HepG2 (cell line): Measurements from ENCODE around the gene TMF1. TPM values are rescaled to one million over a fixed set of nuclear protein-coding genes. Genes with fewer than 3 reads are reported as not detected.

ENCODE experiments used
- ATAC-seq: fragments of 200-7000 bp; cut with Tn5 transposase; 3 replicates; pipeline ENCODE4 v1.9.1; 2020; ENCODE audit warnings: mild to moderate bottlenecking, moderate library complexity
- BruUV-seq: library from RNA; stranded (reverse); fragments of 400-500 nt; replicated peaks from 2 replicates; lab custom pipeline; 2021; lab: Mats Ljungman, UMichigan
- CTCF ChIA-PET: fragments of 300-600 bp; formaldehyde crosslinking; extraction: SDS; loops from one replicate; lab custom pipeline; 2021; ENCODE audit warnings: low total read pairs, inconsistent platforms, low intra/inter-chr PET ratio; lab: Yijun Ruan, JAX
- POLR2A ChIA-PET: fragments of 350-600 bp; sonication (Branson Sonifier 250); formaldehyde crosslinking; loops from one replicate; lab custom pipeline; 2020; ENCODE audit warnings: antibody characterized with exemption, inconsistent platforms; lab: Yijun Ruan, JAX
- DNase-seq: peaks from one replicate; pipeline ENCODE4 v3.0.0-alpha.2; 2015; ENCODE audit warnings: low spot score
- FAIRE-seq: peaks from 3 replicates; lab custom pipeline; 2011; peaks lifted over from hg19 to GRCh38; lab: Jason Lieb, UNC
- H2AFZ ChIP-seq: one replicate; pipeline ENCODE4 v1.6.1; 2011; ENCODE audit warnings: low read length, inconsistent platforms
- H3K27ac ChIP-seq: fragments of 300-600 bp; 3 replicates; pipeline ENCODE4 v1.8.0; 2011; ENCODE audit warnings: mixed run types, mild to moderate bottlenecking, mixed read lengths, low read length, inconsistent platforms; ENCODE audit not compliant: insufficient read depth; ENCODE audit errors: extremely low read length
- H3K27me3 ChIP-seq, 2 experiments: fragments of 200-600 bp in 1 of 2; 2 replicates in 1 of 2; 3 replicates in 1 of 2; pipeline versions ENCODE4 v1.6.0 to v1.8.0; 2011; ENCODE audit warnings: low read length in 2 of 2, mild to moderate bottlenecking in 2 of 2, moderate library complexity in 2 of 2, inconsistent platforms in 1 of 2; ENCODE audit not compliant: insufficient read depth in 2 of 2, control insufficient read depth in 1 of 2
- H3K36me3 ChIP-seq, 2 experiments: fragments of 200-600 bp in 1 of 2; replicated peaks in 1 of 2; 2 replicates in 1 of 2; 3 replicates in 1 of 2; pipeline versions ENCODE4 v1.5.1 to v1.8.0; 2011; ENCODE audit warnings: low read length in 2 of 2, inconsistent platforms in 1 of 2; ENCODE audit not compliant: insufficient read depth in 2 of 2, control insufficient read depth in 1 of 2
- H3K4me1 ChIP-seq: 2 replicates; pipeline ENCODE4 v1.5.1; 2012; ENCODE audit warnings: low read length, inconsistent platforms; ENCODE audit not compliant: insufficient read depth
- H3K4me2 ChIP-seq: 2 replicates; pipeline ENCODE4 v1.6.0; 2011; ENCODE audit warnings: low read depth, low read length, inconsistent platforms
- H3K4me3 ChIP-seq, 3 experiments: fragments of 200-600 bp in 1 of 3; sonication (generic), shearing (Covaris generic) in 1 of 3; replicated peaks in 1 of 3; 2 replicates each; pipeline ENCODE4 v1.5.1; 2011 to 2016; ENCODE audit warnings: low read length in 3 of 3, inconsistent platforms in 2 of 3, low read depth in 2 of 3, mild to moderate bottlenecking in 2 of 3, control low read depth in 1 of 3, mixed read lengths in 1 of 3; ENCODE audit not compliant: insufficient read depth in 1 of 3
- H3K79me2 ChIP-seq: one replicate; pipeline ENCODE4 v1.6.1; 2011; ENCODE audit warnings: low read length, inconsistent platforms; ENCODE audit not compliant: insufficient read depth
- H3K9ac ChIP-seq: 2 replicates; pipeline ENCODE4 v1.6.0; 2011; ENCODE audit warnings: mild to moderate bottlenecking, low read depth, low read length, inconsistent platforms; ENCODE audit not compliant: insufficient read depth
- H3K9me3 ChIP-seq: 2 replicates; pipeline ENCODE4 v1.5.1; 2012; ENCODE audit warnings: mild to moderate bottlenecking, low read length
- H4K20me1 ChIP-seq: 2 replicates; pipeline ENCODE4 v1.6.0; 2011; ENCODE audit warnings: inconsistent platforms, mild to moderate bottlenecking, low read length, moderate library complexity; ENCODE audit not compliant: insufficient read depth
- ATRX ChIP-seq: sonication (generic); formaldehyde crosslinking; IDR thresholded peaks from 2 replicates; pipeline ENCODE4 v1.4.0; 2020; ENCODE audit warnings: missing genetic modification reagents, borderline replicate concordance
- MAFF ChIP-seq: IDR thresholded peaks from 2 replicates; pipeline ENCODE4 v1.6.1; 2011; ENCODE audit warnings: low read depth, low read length, improper control_type of control experiment
- NRL ChIP-seq: sonication (generic); formaldehyde crosslinking; IDR thresholded peaks from 2 replicates; pipeline ENCODE4 v1.5.0; 2020; ENCODE audit warnings: missing genetic modification reagents, mild to moderate bottlenecking, moderate library complexity, borderline replicate concordance
- PCBP1 ChIP-seq: fragments of 200-400 bp; formaldehyde crosslinking; IDR thresholded peaks from 2 replicates; pipeline ENCODE4 v1.6.1; 2017; ENCODE audit warnings: mild to moderate bottlenecking, low read depth, low read length, borderline replicate concordance
- PHF21A ChIP-seq: sonication (generic); formaldehyde crosslinking; IDR thresholded peaks from 2 replicates; pipeline ENCODE4 v1.5.0; 2020; ENCODE audit warnings: mild to moderate bottlenecking, missing genetic modification reagents
- RFXANK ChIP-seq: IDR thresholded peaks from 2 replicates; pipeline ENCODE4 v1.6.1; 2016
- ZC3H13 ChIP-seq: sonication (generic); formaldehyde crosslinking; IDR thresholded peaks from 2 replicates; pipeline ENCODE4 v1.8.1; 2023; ENCODE audit warnings: mild to moderate bottlenecking, missing genetic modification reagents, moderate library complexity
- ZKSCAN5 ChIP-seq: sonication (generic); formaldehyde crosslinking; IDR thresholded peaks from 2 replicates; pipeline ENCODE4 v1.5.1; 2020; ENCODE audit warnings: mild to moderate bottlenecking, missing genetic modification reagents
- ZMYM4 ChIP-seq: sonication (generic); formaldehyde crosslinking; IDR thresholded peaks from 2 replicates; pipeline ENCODE4 v1.8.1; 2023; ENCODE audit warnings: mild to moderate bottlenecking, missing genetic modification reagents
- ZNF383 ChIP-seq: sonication (generic); formaldehyde crosslinking; IDR thresholded peaks from 2 replicates; pipeline ENCODE4 v1.4.0; 2020; ENCODE audit warnings: missing genetic modification reagents, mild to moderate bottlenecking, borderline replicate concordance
- ZNF510 ChIP-seq: sonication (generic); formaldehyde crosslinking; IDR thresholded peaks from 2 replicates; pipeline ENCODE4 v1.4.0; 2020; ENCODE audit warnings: low read depth, mild to moderate bottlenecking, missing genetic modification reagents
- ZNF547 ChIP-seq: sonication (generic); formaldehyde crosslinking; IDR thresholded peaks from 2 replicates; pipeline ENCODE4 v1.5.1; 2020; ENCODE audit warnings: mild to moderate bottlenecking, missing genetic modification reagents
- ZNF83 ChIP-seq: sonication (generic); formaldehyde crosslinking; IDR thresholded peaks from 2 replicates; pipeline ENCODE4 v1.4.0; 2020; ENCODE audit warnings: missing genetic modification reagents, mild to moderate bottlenecking, borderline replicate concordance
- WGBS: methylation state at CpG from one replicate; pipeline ENCODE4 v1.1.6; 2017; ENCODE audit warnings: low lambda C conversion rate; 5-methylcytosine and 5-hydroxymethylcytosine counted together
- in situ Hi-C: cut with HindIII; loops from 2 replicates; pipeline ENCODE4 v1.10.0; 2017; ENCODE audit warnings: low pct_unique_long_range_greater_than_20kb; ENCODE audit not compliant: extremely low pct_ligation_motif_present
- intact Hi-C: fragments of 100-400 bp; cut with micrococcal nuclease; formaldehyde crosslinking; loops from one replicate; pipeline ENCODE4 v1.10.0; 2022; ENCODE audit not compliant: unreplicated experiment
- polyA plus RNA-seq, 8 experiments: library from polyadenylated mRNA; depleted of rRNA in 3 of 8; stranded (reverse) in 7 of 8; unstranded in 1 of 8; fragments of >200 nt; fragmentation: Illumina TruSeq in 4 of 8; extraction: Trizol in 4 of 8; gene quantifications; 2 replicates each; pipeline versions ENCODE4 v1.2.1 to v1.2.3, GENCODE V29; 2011 to 2016; ENCODE audit warnings: low read depth in 4 of 8, missing spikeins in 1 of 8, mixed read lengths in 1 of 8; ENCODE audit not compliant: insufficient read depth in 1 of 8
- total RNA-seq, 5 experiments: library from RNA; depleted of rRNA; stranded (reverse); fragments of >200 nt; fragmentation: Illumina TruSeq; extraction: Trizol; gene quantifications; 2 replicates each; pipeline ENCODE4 v1.2.3, GENCODE V29; 2016; ENCODE audit warnings: low read depth in 1 of 5
- TF ChIP-seq, protein P1 (sequence below): sonication (generic); formaldehyde crosslinking; IDR thresholded peaks from 2 replicates; pipeline ENCODE4 v1.4.0; 2020; ENCODE audit warnings: missing genetic modification reagents, low read depth, mild to moderate bottlenecking, borderline replicate concordance
- TF ChIP-seq, protein P2 (sequence below): IDR thresholded peaks from 2 replicates; pipeline ENCODE4 v1.6.1; 2016
- TF ChIP-seq, protein P3 (sequence below): sonication (generic); formaldehyde crosslinking; IDR thresholded peaks from 2 replicates; pipeline ENCODE4 v1.4.0; 2020; ENCODE audit warnings: missing genetic modification reagents

The TMF1 gene
- total and polyA plus RNA-seq, 2 of the 13 experiments (the other 11 are each of a cell fraction or from before 2014, with no cell fraction given): 12.1 to 38.4 TPM

DNA sequence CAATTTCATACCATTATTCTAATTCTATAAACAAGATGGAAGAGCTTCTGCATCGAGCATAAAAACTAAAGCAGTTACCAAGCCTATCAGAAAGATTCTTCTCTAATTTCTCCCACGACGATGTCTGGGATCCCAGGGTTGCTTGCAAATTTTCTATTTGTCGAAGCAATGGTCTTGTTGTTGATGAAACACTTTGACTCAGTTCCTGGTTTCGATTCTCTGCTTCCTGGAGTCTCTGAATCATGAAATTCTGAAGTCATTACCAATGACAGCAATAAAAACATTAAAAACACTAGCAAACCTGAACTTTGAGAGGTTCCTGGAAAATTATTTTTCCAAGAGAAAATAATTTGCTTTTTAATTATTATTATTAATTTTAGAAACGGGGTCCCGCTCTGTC lies 18.7 kb downstream of the TMF1 start:
- no peaks in the 10 kb centered on the region for H3K9me3 ChIP-seq
- no peaks in the 10 kb centered on the region for H3K79me2 ChIP-seq
- H3K27ac ChIP-seq: no peak overlapping the region
- H3K4me3 ChIP-seq: no peak overlapping the region
- CTCF ChIA-PET: no interaction called here
- FAIRE-seq (no peak), ATAC-seq (no peak), DNase-seq (no peak)
- no peak overlapping the region for H3K9ac ChIP-seq
- POLR2A ChIA-PET: no interaction called here
- 98% methylated on average over 7 of the region's 7 CpGs for WGBS
- peaks cover 9 to 64% of the 10 kb centered on the region in 2 experiments for H3K36me3 ChIP-seq
- H3K4me1 ChIP-seq: no peaks in the 10 kb centered on the region
- no peaks in the 10 kb centered on the region for H4K20me1 ChIP-seq
- H2AFZ ChIP-seq: no peak overlapping the region
- no peak overlapping the region for H3K4me2 ChIP-seq
- BruUV-seq: no TSS peak
- intact Hi-C loops (no loop called here), in situ Hi-C loops (no loop called here)
- no peaks in the 10 kb centered on the region for H3K27me3 ChIP-seq
- TF ChIP-seq, protein P1, sequence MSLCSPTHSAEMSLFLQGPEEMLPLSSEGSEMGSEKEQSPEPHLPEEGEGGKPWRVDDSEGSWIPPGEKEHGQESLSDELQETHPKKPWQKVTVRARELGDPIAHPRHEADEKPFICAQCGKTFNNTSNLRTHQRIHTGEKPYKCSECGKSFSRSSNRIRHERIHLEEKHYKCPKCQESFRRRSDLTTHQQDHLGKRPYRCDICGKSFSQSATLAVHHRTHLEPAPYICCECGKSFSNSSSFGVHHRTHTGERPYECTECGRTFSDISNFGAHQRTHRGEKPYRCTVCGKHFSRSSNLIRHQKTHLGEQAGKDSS (CRISPR knock-in tag): no peak
- TF ChIP-seq PCBP1: no peak
- no peak for TF ChIP-seq PHF21A (CRISPR knock-in tag)
- TF ChIP-seq ZNF547 (CRISPR knock-in tag): no peak
- TF ChIP-seq ZMYM4 (CRISPR knock-in tag): no peak
- TF ChIP-seq, protein P2, sequence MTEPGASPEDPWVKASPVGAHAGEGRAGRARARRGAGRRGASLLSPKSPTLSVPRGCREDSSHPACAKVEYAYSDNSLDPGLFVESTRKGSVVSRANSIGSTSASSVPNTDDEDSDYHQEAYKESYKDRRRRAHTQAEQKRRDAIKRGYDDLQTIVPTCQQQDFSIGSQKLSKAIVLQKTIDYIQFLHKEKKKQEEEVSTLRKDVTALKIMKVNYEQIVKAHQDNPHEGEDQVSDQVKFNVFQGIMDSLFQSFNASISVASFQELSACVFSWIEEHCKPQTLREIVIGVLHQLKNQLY (CRISPR knock-in tag): no peak

DNA sequence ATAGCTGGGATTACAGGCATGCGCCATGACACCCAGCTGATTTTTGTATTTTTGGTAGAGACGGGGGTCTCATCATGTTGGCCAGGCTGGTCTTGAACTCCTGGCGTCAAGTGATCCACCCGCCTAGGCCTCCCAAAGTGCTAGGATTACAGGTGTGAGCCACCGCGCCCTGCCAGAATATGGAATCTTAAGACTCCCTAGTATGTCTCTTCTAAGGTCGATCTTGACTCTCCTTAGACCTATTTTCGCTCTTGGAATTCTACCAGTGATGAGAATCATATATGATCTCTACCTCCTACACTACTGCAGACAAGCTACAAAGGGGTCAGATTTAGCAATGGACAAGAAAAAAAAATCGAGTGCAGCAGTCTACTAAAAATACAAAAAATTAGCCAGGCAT lies 19.4 kb downstream of the TMF1 start:
- BruUV-seq: no TSS peak
- in situ Hi-C loops (no loop called here), intact Hi-C loops (no loop called here)
- DNase-seq: no peak
- Histone ChIP-seq H2AFZ (no peak overlapping the region), H3K36me3 (peaks cover 9 to 64% of the 10 kb centered on the region in 2 experiments), H4K20me1 (no peaks in the 10 kb centered on the region), H3K79me2 (no peaks in the 10 kb centered on the region), H3K4me3 (no peak overlapping the region), H3K9ac (no peak overlapping the region), H3K27me3 (no peaks in the 10 kb centered on the region), H3K4me1 (no peaks in the 10 kb centered on the region), H3K4me2 (no peak overlapping the region), H3K27ac (no peak overlapping the region), H3K9me3 (no peaks in the 10 kb centered on the region)
- no peak for FAIRE-seq
- POLR2A ChIA-PET: no interaction called here
- no peak for TF ChIP-seq ZKSCAN5 (CRISPR knock-in tag)
- TF ChIP-seq ZNF83 (CRISPR knock-in tag): no peak
- no peak for TF ChIP-seq ATRX (CRISPR knock-in tag)
- TF ChIP-seq MAFF: no peak
- TF ChIP-seq RFXANK: no peak
- TF ChIP-seq, protein P3, sequence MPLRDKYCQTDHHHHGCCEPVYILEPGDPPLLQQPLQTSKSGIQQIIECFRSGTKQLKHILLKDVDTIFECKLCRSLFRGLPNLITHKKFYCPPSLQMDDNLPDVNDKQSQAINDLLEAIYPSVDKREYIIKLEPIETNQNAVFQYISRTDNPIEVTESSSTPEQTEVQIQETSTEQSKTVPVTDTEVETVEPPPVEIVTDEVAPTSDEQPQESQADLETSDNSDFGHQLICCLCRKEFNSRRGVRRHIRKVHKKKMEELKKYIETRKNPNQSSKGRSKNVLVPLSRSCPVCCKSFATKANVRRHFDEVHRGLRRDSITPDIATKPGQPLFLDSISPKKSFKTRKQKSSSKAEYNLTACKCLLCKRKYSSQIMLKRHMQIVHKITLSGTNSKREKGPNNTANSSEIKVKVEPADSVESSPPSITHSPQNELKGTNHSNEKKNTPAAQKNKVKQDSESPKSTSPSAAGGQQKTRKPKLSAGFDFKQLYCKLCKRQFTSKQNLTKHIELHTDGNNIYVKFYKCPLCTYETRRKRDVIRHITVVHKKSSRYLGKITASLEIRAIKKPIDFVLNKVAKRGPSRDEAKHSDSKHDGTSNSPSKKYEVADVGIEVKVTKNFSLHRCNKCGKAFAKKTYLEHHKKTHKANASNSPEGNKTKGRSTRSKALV (CRISPR knock-in tag): no peak
- no peak for TF ChIP-seq ZC3H13 (CRISPR knock-in tag)
- TF ChIP-seq NRL (CRISPR knock-in tag): no peak
- TF ChIP-seq ZNF383 (CRISPR knock-in tag): no peak
- no peak for TF ChIP-seq ZNF510 (CRISPR knock-in tag)
- CTCF ChIA-PET: no interaction called here
- no peak for ATAC-seq
- WGBS: 95% methylated on average over 9 of the region's 9 CpGs
